HG02884 (cell line): ENCODE data around the gene TBXAS1.

Experiments used
- ATAC-seq: cut with Tn5 transposase; IDR thresholded peaks from one replicate; pipeline ENCODE4 v1.9.1; 2021; ENCODE audit warnings: mild to moderate bottlenecking, moderate library complexity; ENCODE audit not compliant: unreplicated experiment

The TBXAS1 gene

GRCh38 chr7:139853506-139854123, 24.6 kb downstream of the TBXAS1 start:
- no peak for ATAC-seq

- ATAC-seq = no peak
Observed at GRCh38 chr7:139854124-139854511, 25.1 kb downstream of the TBXAS1 start.

DNA sequence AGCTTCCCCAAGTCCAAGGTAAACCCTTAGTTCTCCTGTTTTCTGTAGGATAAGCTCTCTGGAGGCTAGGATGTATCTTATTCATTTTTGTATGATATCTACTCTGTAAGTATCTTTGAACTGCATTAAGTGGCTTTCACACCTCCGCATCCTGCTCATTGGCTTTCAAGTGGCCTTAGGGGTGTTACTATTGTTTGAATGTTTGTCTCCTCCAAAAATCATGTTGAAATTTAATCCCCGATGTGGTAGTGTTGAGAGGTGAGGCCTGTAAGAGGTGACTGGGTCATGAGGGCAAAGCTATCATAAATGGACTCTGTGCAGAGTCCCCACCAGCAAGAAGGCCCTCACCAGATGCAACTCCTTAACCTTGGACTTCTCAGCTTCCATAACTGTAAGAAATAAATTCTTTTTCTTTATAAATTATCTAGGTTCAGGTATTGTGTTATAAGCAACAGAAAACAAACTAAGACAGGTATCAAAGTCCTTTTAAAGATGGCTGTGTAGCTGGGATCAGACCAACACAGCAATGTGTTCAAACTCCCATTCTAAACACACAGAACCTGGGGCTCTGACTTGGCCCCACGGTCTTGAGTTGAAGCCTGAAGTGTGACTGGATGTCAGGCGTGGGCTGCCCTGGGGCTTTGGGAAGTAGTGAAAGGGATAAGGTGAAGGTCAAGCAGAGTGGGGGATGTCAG, 25.9 kb downstream of the TBXAS1 start:
- no peak for ATAC-seq

DNA sequence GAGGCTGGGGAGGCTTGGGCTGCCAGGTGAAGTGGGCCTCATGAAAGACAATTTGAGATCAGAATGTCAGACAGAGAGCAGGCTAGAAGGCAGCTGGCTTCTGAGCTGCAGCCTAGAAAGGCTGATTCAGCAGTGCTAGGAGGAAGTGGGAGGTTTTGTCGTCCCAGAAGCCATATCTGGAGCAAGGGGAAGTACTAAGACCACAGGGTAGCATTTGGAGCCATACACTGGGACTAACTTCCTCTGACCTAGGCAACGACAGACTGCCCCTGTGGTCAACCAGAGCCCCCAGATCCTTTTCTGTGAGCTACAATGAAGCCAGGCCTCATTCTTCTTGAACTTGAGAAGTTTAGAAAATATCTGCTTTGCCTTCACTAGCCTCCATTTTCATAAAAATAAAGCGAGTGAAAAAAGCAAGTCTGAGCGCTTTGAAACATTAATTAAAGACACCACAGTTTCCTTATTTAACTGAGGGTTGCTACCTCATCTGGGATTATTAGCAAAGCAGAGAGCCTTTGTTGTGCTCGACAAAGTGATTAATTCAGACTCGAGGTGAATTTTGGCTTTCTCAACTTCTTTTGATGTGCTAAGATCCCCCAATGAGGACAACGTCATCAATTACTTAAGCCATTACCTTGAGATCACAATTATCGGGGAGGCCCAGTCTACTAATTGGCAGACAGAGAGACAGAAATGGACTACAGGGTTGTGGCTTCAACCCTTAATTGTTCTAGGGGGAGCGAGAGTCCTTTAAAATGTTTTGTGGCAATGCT, 26.6 kb downstream of the TBXAS1 start:
- peak; percentile 89 for ATAC-seq

DNA sequence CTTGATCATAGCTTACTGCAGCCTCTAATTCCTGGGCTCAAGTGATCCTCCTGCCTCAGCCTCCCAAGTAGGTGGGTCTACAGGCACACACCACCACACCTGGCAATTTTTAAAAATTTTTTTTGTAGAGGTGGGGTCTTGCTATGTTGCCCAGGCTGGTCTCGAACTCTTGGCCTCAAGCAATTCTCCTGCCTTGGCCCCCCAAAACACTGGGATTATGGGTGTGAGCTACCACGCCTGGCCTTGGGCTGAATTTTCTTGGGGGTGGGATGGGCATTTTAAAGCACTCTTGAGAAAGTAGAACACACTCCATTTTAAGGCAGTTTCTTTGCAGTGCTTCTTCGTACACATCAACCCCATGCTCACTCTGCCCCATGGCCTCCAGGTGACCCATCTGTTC, 28.7 kb downstream of the TBXAS1 start:
- no peak for ATAC-seq

DNA sequence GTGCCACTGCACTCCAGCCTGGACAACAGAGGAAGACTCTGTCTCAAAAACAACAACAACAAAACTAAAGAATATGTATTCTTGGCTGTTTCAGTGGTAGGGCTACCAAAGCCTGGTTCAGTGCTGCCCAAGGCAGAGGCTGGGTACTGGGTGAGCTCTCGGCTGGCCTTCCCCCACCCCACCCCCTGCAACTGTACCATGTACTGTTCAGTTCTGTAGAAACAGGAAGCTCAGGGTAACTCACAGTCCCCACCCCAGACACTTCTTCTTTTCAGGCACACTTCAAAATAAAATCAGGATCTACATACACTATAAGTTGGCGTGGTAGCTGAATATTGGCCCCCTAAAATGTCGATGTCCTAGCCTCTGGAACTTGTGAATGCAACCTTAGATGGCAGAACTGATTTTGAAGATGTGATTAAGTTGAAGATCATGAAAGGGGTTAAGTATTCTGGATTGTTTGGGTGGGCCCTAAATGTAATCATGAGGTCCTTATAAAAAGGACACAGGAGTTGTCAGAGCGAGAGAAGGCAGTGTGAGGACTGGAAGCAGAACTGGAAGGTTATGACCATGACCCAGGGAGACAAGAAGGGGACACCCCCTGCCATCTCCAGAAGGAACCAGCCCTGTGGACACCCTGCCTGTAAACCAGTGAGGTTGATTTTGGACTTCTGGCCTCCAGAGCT, 31.2 kb downstream of the TBXAS1 start:
- no peak for ATAC-seq

GRCh38 chr7:139861803-139862202, 32.7 kb downstream of the TBXAS1 start:
- no peak for ATAC-seq

GRCh38 chr7:139866047-139866837, 37.2 kb downstream of the TBXAS1 start:
- no peak for ATAC-seq

- ATAC-seq = no peak
Observed at GRCh38 chr7:139867847-139868246, 38.8 kb downstream of the TBXAS1 start.

DNA sequence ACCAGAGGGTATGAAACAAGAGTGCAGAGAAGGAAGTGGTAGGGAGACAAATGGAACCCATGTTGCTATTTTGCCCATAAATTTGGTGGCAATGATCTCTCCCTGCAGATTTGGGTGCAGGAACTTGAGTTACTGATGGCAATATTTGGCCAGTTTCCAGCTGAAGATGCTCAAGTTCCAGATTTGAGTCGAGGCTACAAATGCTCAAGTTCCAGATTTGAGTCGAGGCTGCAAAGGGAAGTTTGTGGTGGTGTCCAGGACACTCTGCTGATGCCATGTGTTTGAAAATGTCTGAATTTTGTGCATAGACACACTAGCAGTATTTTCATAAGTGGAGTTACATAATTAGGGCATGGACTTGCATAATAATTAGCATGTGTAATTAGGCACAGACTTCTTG, 40.8 kb downstream of the TBXAS1 start:
- no peak for ATAC-seq

DNA sequence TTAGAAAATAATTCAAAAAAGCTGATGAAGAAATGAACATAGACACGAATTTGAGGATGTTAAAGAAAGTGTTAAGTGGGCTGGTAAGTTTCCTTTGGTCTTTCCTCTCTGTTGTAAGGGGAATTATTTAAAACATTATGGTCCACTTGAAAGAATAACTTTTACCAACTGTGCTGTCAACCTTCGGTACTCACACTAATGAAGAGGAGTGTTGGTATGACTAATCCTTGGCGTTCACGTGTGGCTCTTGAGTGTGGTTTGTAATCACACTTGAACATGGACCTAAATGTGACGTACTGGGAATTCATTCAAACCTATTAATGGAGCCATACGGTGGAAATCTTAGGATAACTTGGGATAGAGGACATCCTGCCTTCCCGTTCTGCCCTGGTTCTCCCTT, 41.3 kb downstream of the TBXAS1 start:
- ATAC-seq = no peak

DNA sequence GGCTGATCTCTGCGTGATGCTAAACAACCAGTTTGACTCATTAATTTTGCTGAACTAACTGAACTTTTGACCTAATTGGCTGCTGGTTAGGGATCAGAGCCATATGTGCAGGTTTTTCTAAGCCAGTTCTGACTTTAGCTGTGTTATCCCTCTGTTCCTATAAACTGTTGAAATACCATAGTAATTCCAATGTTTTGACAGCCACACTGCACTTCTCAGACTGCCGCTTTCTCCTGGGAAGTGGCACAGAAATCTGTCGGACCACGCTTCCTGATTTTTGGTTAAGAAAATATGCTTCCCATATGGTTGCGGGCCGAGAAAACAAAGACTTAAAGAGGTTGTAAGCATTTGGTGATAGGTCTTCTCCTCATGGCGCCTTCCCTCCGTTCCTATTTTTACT, 42.3 kb downstream of the TBXAS1 start:
- ATAC-seq = no peak

- no peak for ATAC-seq
Observed at GRCh38 chr7:139871820-139872219, 42.8 kb downstream of the TBXAS1 start.

- no peak for ATAC-seq
Observed at GRCh38 chr7:139873593-139874301, 44.7 kb downstream of the TBXAS1 start.

DNA sequence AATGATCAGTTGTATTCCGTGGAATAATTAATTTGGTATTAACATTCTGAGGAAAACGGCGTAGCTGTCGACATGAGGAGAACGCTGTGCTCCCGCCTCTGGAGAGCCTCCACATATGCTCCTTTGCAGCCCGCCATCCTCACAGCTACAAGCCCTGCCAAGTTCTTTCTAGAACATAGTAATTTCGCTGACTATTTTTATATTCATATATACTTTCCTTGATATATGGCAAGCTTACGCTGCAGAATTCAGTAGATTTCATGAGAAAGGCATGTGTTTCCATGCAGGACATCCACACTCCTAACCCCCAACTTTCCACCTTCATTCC, 45.2 kb downstream of the TBXAS1 start:
- no peak for ATAC-seq

DNA sequence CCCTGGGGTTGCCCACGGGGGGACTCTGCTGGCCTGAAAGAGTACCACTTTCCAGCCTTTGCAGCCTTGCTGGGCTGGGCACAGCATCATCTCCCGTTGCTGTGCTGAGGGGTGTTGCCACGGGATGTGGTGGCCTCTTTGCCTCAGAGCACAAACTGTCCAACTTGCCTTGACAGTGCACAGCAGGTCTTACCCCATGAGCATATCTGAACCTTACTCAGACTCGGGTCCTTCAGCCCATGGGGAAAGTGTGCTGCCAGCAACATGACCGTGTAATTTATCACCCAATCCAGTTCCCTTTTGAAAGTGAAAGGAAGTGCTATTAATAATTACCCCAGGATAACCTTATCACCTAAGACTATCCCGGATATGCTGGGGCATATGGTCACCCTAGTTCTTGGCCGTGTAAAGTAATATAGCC, 46.8 kb downstream of the TBXAS1 start:
- no peak for ATAC-seq

DNA sequence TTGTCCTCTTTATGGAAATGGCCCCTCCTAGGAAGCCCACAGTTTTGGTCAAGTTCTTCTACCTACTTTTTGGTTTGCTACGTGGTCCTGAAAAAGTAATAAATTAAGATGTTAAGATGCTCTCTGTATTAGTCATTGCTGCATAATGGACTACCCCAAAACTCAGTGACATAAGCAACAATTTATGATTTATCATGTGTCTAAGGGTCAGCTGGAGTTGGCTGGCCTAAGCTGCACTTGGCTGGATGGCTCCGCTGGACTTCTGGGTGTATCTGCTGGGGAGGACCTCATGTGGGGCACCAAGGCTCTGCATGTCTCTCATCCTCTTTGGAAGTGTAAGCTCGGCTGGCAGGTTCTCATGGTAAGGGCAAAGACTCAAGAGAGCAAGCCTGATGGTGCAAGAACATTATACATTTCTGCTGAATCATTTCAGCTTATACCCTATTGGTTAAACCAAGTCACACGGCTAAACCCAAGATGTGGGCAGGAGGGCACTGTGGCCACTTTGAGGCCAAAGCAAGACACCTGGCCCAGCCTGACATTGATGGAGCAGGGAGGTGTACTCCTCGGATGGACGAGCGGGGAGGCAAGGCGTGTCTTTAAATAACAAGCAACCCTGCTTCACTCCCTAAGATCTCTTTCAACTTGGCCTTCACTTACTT, 47.7 kb downstream of the TBXAS1 start:
- ATAC-seq = no peak

DNA sequence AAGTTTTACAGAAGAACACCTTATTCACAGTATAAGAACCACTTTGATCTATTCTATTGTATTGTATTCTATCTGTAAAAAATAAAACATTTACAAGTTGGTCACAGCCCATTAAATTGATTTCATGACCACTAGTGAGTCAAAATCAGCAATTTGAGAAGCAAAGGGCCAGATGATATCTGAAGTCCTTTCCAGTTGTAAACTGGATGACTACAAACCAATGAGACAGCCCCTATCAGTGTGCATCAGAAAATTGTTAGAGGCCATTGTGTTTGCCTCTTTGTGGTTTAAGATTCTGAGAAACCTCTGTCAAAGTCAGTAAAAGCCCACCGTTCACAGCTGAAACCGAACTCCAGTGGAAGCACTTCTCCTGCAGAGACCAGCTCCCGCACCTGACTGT, 54.8 kb downstream of the TBXAS1 start:
- no peak for ATAC-seq

DNA sequence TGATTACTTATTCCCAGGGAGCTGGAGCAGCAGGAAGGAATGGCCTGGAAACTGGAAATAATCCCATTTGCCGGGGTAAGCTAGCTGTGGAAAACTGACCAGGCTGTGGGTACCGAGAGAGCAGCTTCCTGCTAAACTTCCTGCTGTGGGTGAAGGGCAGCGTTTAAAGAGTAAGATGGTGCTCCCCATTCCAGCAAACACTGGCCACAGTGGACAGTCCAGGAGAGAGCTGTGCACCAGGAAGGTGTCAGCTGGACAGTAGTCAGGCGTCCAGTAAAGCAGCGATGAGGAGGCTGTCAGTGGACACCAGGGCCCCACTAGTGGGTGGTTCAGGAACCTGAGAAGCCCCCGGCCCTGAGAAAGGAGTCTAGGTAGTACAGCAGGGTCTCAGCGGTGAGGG, 55.4 kb downstream of the TBXAS1 start:
- ATAC-seq = no peak

DNA sequence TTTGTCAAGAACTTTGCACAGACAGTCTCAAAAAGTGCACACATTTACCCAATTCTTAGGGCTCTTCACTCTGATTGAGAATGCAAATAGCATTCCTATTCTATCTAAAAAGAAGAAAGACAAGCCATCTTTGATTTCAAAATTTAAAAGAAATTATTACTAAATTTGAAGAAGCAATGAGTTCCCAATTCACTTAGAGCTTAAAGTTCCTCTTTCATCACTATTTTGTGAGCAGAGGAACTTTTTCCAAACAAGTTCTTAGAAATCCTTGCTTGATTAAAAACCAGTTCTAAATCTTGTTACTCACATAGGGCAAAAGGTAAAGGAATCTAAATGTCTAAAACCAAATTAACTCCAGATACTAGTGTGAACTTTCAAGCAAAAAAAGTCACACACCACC, 56.4 kb downstream of the TBXAS1 start:
- no peak for ATAC-seq
